SH-SY5Y (cell line): ENCODE results near the gene HYDIN.

ENCODE experiments used
- GATA2 ChIP-seq: IDR thresholded peaks from 2 replicates; pipeline ENCODE4 v1.6.1; 2011; ENCODE audit warnings: mild to moderate bottlenecking, low read depth, low read length
- GATA3 ChIP-seq: IDR thresholded peaks from 2 replicates; pipeline ENCODE4 v1.6.1; 2011; ENCODE audit warnings: low read depth, mild to moderate bottlenecking, low read length, moderate library complexity

Gene HYDIN

DNA sequence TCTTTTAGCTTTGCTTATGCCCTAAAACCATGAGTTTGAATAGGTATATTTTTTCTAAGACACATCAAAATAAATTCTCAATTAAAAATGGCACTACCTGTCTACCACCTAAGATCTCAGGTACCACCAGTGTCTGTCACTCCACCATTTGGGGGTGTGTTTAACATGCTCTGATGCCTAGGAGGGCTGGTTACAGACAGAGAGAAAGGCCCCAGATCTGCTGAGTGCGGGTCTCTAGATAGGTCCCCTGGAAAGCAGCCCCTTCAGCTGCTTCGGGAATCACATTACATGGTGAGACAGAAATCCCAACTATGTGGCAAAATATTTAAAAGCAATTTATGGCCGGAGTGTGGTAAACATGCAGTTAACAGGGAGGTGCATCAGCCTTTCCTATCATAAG, 428.9 kb downstream of the HYDIN start:
- no peak for TF ChIP-seq GATA3
- TF ChIP-seq GATA2 = no peak

- TF ChIP-seq GATA2 (no peak), GATA3 (no peak)
Measured at GRCh38 chr16:70800781-70801480, 429.6 kb downstream of the HYDIN start, which contains the start of gene VAC14. VAC14 (minus strand) TSS chr16:70801158; CDS start chr16:70800900, 258 bp downstream.

DNA sequence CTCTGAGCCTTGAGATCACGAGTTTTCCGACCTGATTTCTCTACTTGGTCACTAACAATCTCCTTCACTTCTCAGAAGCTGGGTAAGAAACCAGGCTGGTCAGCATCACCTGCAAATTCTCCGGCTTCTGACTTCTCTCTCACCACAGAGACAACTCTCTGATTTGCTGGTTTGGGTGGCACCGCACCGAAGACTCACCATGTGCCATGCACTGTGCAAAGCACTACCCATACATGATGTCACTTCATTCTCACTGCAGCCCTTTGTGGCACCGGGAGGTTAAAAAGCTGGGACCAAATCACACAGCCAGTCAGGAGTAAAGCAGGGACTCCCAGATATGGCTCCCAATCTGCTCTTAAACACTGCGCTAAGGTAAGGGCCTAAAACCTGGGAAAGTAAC, 430.2 kb downstream of the HYDIN start:
- TF ChIP-seq GATA3 (no peak), GATA2 (no peak)

DNA sequence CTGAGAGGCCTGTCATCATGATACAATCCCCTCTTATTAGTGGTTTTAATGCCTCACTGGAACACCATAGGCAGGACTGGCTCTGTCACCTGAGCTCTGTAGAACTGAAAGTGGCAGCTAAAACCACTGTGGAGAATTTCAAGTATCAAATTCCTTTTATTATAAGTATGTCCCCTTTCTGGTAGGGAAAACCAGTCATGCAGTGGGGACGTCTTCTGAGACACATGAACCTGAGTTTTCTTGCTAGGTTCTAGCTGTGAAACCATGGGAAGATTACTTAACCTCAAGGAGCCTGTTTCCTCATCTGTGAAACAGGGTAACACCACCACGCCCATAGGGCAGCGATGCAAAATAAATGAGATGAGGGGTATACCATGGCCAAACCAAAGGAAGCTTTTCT, 434.2 kb downstream of the HYDIN start:
- no peak for TF ChIP-seq GATA2
- no peak for TF ChIP-seq GATA3

DNA sequence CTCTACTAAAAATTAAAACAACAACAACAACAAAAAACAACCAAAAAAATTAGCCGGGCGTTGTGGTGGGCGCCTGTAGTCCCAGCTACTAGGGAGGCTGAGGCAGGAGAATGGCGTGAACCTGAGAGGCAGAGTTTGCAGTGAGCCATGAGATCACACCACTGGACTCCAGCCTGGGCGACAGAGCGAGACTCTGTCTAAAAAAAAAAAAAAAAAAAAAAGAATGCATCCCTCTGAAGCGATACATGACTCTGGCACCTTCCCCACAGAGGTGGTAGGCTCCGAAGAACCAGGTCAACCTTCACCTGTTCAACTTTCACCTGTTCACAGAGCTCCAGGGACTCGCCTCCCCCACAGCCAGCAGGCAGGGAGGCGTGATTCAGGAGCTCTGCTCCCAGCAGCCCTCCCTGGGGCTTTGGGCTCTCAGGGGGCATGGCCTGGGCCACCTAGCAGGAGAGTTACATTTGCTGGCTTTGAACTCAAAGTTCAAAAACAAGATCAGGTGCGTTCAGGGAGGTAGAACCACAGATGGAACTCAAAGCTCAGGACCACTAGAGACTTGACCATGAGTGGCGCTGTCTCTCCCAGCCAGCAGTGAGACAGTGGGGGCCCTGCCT, 435.1 kb downstream of the HYDIN start:
- TF ChIP-seq GATA2 = no peak

DNA sequence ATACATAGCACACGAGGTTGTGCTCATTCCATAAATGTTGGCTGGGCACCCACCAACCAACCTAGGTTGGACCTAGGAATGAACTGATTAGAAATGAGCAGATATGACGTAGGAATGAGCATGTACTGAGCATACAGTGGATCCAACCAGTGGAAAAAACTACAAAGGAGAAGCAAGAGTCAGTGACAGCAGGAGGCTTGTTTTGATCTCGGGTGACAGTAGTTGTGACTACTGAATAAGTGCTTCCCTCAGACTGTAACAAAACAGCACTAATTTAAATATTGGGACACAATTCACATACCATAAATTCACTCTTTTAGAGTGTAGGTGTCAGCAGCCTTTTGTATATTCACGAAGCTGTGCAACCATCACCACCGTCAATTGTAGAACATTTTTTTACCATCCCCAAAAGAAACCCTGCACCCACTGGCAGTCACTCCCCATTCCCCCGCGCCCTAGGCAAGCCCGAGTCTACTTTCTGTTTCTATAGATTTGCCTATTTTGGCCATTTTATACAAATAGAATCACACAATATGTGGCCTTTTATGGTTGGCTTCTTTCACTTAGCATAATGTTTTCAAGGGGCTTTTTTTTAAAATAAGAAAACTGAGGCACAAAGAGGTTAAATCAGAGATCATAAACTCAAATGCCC, 436.5 kb downstream of the HYDIN start:
- TF ChIP-seq GATA2 = no peak
- TF ChIP-seq GATA3 = no peak

GRCh38 chr16:70790815-70791214, 439.7 kb downstream of the HYDIN start:
- TF ChIP-seq GATA3 = no peak
- no peak for TF ChIP-seq GATA2

DNA sequence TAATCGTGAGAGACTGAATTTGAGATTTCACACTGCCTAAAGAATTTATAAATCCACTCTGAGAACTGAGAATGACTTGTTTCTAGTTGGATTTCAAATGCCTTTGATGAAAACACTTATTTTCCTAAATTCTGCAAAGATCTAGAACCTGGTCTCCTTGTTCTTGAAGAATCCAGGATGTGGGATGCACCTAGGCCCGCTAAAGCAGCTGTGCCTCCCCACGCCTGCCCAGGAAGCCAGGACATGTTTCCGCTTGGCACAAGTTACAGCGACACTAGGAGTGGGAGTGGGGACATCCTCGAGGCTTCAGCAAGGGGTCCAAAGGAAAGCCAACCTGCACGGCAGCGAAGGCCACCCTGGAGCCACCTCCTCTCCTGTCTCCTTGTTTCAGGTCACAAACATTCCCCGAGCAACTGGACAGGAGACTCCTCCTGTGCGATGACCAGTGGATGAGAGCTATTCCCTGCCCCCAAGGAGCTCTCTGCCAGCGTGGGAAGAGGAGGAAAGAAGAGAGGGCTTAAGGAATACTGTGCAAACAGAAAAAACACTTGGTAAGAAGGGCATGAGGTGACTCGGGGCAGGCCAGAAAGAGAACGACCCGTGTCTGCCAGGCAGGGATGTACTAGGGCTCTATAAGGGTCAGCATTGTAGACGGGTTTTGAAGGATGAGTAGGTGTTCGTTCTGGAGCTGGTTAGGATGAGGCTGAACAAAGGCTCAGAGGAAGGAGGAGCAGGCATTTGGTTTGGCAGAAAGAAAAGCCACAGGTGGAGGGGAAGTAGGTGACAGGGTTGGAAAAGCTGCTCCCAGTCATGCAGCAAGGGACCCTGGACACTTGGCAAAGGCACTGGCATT, 440.7 kb downstream of the HYDIN start:
- no peak for TF ChIP-seq GATA3
- no peak for TF ChIP-seq GATA2

DNA sequence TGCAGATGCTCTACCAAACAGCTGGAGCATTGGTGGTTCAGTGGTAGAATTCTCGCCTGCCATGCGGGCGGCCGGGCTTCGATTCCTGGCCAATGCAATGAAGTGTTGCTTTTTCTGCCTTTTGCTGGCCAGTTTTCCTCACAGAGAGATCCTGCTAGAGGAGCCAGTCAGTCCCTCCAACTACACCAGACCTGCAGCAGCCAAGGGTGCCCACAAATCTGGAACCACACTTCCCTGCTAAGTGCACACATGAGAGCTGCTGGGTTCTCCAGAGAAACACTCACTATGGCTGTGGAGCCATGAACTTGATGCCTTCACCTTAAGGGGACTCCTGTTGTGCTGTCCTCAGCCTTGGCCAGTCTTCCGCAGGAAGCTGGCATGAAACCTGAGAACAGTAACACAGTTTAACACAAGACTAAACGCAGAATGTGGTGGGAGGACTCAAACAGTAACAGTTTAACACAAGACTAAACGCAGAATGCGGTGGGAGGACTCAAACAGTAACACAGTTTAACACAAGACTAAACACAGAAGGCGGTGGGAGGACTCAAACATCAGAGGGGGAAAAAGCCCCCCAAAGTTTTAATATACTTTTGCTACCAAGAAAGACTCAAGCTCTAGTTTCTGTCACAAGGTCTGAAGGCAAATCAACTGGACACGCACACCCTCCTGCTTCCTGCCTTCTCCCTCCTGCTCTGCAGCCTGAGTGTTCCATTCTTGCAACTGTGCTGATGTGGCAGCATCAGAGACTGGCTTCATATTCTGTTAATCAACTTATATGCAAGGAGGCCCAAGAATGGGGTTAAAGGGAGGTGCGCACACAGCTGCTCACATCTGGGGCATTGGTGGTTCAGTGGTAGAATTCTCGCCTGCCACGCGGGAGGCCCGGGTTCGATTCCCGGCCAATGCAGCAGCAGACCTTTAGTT, 441.6 kb downstream of the HYDIN start:
- TF ChIP-seq GATA3 = no peak
- no peak for TF ChIP-seq GATA2

- TF ChIP-seq GATA3 (no peak), GATA2 (no peak)
Measured at GRCh38 chr16:70786020-70786755, 444.3 kb downstream of the HYDIN start.

DNA sequence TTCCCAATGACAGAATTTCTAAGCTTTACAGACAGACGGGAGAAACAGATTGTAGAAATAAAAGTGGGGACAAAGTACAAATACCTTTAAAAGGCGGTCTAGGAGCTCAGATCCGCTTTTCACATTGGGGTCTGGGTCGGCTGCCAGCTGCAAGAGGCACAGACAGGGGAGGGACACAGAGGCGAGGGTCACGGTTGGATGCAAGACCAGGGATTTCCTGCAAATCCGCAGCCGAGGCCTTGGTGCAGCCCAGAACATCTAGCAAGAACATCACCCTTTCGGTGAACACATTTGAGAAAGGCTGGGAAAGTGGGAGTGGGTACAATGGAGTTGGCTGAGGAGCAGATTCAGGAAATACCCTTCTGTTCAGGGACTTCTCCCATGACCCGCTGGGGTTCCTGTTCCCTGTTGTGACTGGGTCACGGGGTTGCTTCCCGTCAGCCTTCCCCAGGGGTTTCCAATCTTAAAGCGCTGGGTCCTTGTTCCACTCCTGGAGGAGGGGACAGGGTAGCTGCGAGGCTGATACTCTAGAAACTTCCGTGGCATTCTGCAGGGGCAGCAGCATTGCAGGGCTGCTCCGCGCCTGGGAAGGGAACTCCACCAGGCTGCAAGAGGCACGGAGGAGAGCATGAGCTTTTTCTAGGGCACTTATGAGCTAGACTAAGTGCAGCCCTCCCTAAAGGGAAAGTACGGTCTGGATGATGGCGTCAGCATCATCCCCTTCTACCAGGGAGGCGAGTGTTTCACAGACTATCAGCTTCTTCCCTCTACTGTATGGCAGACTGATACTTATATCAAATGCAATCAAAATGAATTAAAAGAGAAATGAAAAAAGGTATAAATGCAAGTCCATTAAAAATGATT, 445.6 kb downstream of the HYDIN start:
- TF ChIP-seq GATA2 = no peak
- no peak for TF ChIP-seq GATA3

DNA sequence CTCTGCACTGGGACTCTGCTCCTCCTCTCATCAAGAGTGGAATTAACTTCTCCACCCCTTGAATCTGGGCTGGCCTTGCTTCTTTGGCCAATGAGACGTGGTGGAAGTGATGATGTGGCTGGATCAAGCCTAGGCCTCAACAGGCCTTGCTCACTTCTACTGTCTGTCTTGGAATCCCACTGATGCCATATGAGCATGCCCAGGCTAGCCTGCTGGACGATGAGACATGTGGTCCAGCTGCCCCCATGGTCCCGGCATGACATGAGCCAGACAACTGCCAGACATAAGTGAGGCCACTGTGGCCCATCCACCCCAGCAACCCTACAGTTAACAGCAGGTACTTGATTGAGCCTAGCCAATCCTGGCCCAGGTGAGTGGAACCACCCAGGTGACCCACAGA, 448.3 kb downstream of the HYDIN start:
- TF ChIP-seq GATA2 = no peak
- no peak for TF ChIP-seq GATA3
